ENCODE measurements around the gene CRACR2A. TPM values are rescaled to one million over a fixed set of nuclear protein-coding genes. Genes with fewer than 3 reads are reported as not detected.

CRACR2A gene
- total and polyA plus RNA-seq, 2 of the 8 experiments (the other 6 are each of a cell fraction or from before 2014, with no cell fraction given): 0.85 to 3.2 TPM

DNA sequence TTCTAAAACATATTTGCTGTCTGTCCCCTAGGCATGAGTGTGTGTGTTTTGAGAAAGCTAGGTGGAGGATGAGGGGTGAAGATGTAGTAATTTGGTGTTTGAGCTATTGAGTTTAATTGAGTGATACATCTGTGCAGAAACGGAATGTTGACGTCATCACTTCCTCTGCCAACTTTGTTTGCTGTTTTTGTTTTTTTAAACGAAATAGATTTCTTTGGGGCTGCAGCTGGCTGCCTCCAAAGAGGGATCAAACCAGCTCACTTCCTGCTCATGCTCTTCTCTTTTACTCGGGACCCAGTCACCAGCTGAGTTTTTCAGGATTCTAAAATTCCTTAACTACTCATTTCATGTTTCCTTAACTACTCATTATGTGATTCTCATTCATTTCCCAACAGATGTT lies 19.5 kb upstream of the CRACR2A start (continued):
- TF ChIP-seq, protein P1, sequence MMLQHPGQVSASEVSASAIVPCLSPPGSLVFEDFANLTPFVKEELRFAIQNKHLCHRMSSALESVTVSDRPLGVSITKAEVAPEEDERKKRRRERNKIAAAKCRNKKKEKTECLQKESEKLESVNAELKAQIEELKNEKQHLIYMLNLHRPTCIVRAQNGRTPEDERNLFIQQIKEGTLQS (IDR thresholded peaks at IDR 0.05; ENCODE audit: insufficient read depth, low read depth, low read length): no peak
- TF ChIP-seq SP4 (IDR thresholded peaks at IDR 0.05; ENCODE audit: low read length) (no peak), CEBPB (IDR thresholded peaks at IDR 0.05; ENCODE audit: low read depth, low read length) (no peak), BACH1 (IDR thresholded peaks at IDR 0.05; ENCODE audit: low read length) (no peak), CHD7 (IDR thresholded peaks at IDR 0.05; ENCODE audit: insufficient replicate concordance, low read length) (no peak), SIX5 (IDR thresholded peaks at IDR 0.05; ENCODE audit: low read depth, low read length) (no peak)
